HG03442 (cell line): ENCODE results near the gene SLC43A3.
A peak's percentile ranks its signal among the peaks of the same experiment; 100 is the strongest.
"Not testable (repeated sequence)": the region's sequence is repeated elsewhere in the genome, so short reads cannot be mapped to it uniquely, and the experiment has no call there.

Experiments used
- ATAC-seq: cut with Tn5 transposase; IDR thresholded peaks from one replicate; pipeline ENCODE4 v1.9.1; 2021; ENCODE audit warnings: mild to moderate bottlenecking, moderate library complexity; ENCODE audit not compliant: unreplicated experiment

SLC43A3 gene

GRCh38 chr11:57407941-57408475, 18.9 kb downstream of the SLC43A3 start:
- ATAC-seq, result no peak

- no peak for ATAC-seq
These were observed 19.7 kb downstream of the SLC43A3 start for GRCh38 chr11:57407010-57407920.

DNA sequence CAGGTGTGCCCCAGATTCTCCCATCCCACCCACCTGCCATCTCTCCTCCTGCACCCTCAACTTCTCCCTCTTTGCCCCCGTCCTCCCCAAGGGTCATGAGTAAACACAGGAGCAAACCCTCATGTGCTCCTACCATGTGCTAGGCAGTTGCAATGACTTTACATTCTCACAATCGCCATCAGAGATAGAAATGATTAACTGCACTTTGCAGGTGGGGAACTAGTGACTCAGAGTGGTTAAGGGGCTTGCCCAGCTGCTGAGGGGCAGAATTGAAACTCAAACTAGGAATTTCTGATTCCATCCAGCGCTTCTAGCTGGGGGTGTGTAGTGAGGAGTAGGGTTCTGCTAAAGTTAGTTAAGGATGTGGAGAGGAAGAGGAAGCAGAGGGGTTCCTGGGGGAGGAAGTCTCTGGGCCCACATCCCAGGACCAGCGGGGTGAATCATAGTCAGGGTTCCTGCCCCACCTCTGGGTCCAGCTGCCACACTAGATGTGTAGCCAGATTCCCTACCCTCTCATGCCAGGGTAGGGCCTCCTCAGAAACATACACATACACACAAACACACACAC, 20.5 kb downstream of the SLC43A3 start:
- peak; percentile 74 for ATAC-seq

DNA sequence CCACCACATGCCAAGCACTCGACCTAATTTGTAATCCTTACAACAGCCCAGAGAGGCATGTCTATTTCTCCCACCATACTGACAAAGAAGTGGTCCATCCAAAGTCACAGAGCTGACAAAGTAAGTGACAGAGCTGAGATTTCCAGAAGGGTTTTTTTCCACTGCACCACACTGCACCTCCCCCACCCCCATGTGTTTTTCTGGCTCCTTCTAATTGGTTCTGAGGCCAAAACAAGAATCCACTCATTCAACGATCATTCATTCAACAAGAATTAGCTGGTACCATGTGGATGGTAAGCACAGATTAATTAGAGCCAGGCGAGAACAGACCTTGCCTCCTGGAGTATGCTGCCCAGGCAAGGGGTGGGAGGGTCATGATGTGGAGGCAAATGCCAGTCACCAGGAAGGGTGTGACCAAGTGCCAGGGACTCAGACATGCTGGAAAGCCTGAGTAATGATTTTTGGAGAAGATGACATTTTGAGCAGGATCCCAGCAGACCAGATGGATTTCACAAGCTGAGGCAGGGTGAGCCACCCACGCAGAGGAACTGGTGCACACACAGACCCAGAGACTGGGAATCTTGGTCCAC, 21.6 kb downstream of the SLC43A3 start:
- no peak for ATAC-seq

DNA sequence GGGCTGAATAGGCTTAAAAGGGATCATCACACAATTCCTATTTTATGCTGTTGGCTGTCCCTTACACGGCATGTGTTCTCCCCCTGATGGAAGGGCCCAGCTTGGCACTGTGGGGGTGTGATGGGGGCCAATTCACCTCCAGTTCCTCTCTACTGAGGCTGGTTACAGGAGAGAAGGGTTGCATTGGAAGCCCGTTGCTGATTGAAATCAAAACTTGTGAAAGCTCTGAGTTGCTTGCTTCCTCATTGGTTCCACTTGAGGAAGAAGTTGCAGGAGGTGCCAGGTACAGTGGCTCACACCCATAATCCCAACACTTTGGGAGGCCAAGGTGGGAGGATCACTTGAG, 23.1 kb downstream of the SLC43A3 start:
- ATAC-seq, result no peak

DNA sequence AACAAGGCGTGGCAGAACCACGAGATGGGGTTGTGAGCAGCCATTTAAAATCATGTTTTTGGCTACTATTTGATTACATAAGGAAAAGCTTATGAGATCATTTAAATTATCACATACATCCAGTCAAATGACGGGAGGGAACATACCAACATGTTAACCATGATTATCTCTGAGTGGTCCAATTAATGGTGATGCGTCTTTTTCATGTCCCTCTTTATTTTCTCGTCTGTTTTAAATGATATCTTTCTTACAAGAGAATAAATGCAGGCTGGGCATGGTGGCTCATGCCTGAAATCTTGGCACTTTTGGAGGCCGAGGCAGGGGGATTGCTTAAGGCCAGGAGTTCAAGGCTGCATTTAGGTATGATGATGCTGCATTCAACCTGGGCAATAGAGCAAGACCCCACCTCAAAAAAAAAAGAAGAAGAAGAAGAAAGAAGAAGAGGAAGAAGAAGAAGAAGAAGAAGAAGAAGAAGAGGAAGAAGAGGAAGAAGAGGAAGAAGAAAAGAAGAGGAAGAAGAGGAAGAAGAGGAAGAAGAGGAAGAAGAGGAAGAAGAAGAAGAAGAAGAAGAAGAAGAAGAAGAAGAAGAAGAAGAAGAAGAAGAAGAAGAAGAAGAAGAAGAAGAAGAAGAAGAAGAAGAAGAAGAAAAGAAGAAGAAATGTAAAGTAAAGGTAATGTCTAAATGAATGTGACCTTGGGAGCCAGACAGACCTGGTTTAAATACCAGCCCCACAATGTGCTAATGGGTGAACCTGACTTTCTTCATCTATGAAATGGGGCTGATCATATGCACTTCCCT, 23.7 kb downstream of the SLC43A3 start:
- ATAC-seq, result not testable (repeated sequence)

- no peak for ATAC-seq
These were observed 24.5 kb downstream of the SLC43A3 start for GRCh38 chr11:57402188-57403002.

- ATAC-seq, result no peak
These were observed 26.8 kb downstream of the SLC43A3 start for GRCh38 chr11:57399972-57400578.

DNA sequence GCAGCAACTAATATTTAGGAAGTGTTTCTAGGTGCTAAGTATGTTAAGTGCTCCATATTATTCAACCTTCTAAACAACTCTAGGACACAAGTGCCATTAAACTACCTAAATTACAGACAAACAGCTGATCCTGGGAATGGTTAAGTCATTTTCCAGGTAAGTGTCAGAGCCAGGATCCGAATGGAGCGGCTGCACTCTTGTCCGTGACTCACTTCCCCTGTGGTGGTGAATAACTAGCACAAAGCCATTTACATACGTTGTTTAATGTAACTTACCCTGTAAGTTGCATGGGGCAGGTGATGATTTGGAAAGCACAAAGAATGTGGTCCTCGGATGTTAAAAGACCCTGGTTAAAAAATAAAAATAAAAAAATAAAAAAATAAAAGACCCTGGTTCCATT, 27.7 kb downstream of the SLC43A3 start:
- ATAC-seq, result no peak

- no peak for ATAC-seq
These were observed 29.4 kb downstream of the SLC43A3 start for GRCh38 chr11:57397394-57397990.

- ATAC-seq, result no peak
These were observed 30.2 kb downstream of the SLC43A3 start for GRCh38 chr11:57396744-57397143.

DNA sequence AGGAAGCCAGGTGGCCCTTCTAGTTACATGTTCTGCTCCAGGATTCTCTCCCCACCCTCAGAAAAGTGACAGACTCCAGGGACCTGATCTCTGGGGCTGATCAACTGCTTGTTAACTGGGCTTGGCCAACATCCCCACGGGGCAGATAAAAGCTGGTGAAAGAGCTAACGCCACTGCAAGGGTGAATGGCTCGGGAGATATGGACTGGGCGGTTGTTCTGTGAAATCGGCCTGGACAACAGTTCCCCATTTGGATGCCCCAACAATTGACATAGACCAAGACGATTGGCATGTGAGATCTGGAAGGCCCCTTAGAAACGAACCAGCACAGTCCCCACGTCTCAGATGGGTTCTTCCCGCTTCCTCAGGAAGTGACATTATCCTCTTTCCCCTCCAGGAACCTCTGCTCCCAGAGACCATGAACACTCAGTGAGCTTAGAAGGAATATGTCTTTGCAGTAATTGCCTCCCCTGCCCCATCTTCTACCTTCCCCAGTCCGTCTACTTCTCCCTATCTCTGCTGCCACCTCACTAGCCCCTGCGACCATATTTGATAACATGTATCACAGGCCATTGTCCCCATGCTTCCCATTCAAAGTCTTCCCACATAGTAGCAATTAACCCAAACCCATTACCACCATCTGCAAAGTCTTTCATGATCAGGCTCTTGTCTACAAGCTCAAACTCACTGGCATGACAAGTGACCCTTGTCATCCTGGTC, 30.9 kb downstream of the SLC43A3 start:
- ATAC-seq, result no peak

GRCh38 chr11:57394203-57394965, 32.5 kb downstream of the SLC43A3 start:
- no peak for ATAC-seq

- no peak for ATAC-seq
These were observed 34.2 kb downstream of the SLC43A3 start for GRCh38 chr11:57392763-57393105.

- ATAC-seq, result no peak
These were observed 34.7 kb downstream of the SLC43A3 start for GRCh38 chr11:57392066-57392762.

DNA sequence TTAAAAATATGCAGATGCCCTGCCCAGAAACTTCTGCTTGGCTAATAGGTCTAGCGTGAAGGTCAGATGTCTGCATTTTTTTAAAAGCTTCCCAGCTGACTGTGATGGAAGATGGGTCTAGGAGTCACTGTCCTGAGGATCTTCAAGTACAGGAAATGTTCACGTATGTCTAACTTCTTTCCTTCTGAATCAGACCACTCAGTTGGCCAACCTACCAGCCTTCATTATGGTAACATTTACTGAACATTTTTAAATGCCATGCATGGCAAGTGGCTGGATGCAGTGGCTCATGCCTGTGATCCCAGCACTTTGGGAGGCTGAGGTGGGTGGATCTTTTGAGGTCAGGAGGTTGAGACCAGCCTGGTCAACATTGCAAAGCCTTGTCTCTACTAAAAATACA, 35.4 kb downstream of the SLC43A3 start:
- no peak for ATAC-seq

GRCh38 chr11:57391111-57391510, 35.8 kb downstream of the SLC43A3 start:
- no peak for ATAC-seq

- no peak for ATAC-seq
These were observed 36.4 kb downstream of the SLC43A3 start, which contains the start of gene PRG2 for GRCh38 chr11:57390535-57390934. PRG2 (minus strand) TSS chr11:57390650; CDS start chr11:57389944, 706 bp downstream.
